Testis (tissue), 2 donors: ENCODE data around the gene NCMAP.

Source experiments
- CTCF ChIP-seq, 3 experiments: fragments of 450-650 bp in 2 of 3; fragments of 200-600 bp in 1 of 3; sonication (generic) in 1 of 3; IDR thresholded peaks; one replicate each; pipeline ENCODE4 v1.5.1; 2016 to 2019; ENCODE audit warnings: antibody characterized with exemption in 3 of 3, mild to moderate bottlenecking in 2 of 3, moderate library complexity in 1 of 3
- POLR2A ChIP-seq: fragments of 450-650 bp; IDR thresholded peaks from one replicate; pipeline ENCODE4 v1.6.1; 2017; ENCODE audit warnings: antibody characterized with exemption, mild to moderate bottlenecking, moderate library complexity

- TF ChIP-seq CTCF (IDR thresholded peaks at IDR 0.05) (no peak), POLR2A (no peak)
Observed at GRCh38 chr1:24632832-24633175, 76.9 kb downstream of the NCMAP start.
